ENCODE measurements around the gene VASH1.
"Not testable (repeated sequence)": the region's sequence is repeated elsewhere in the genome, so short reads cannot be mapped to it uniquely, and the experiment has no call there.

VASH1 gene

GRCh38 chr14:76761136-76761959, at the start of gene VASH1:
Gene VASH1, plus strand, starts transcription at chr14:76761468. Its CDS starts 1,354 bp downstream, at chr14:76762822.
- peak; percentile 64 for DNase-seq (ENCODE audit: low spot score)

GRCh38 chr14:76713121-76713520, 48.1 kb upstream of the VASH1 start:
- no peak for DNase-seq (ENCODE audit: low spot score)

GRCh38 chr14:76714470-76714869, 46.8 kb upstream of the VASH1 start:
- DNase-seq (ENCODE audit: low spot score) = no peak

GRCh38 chr14:76715101-76715500, 46.2 kb upstream of the VASH1 start:
- no peak for DNase-seq (ENCODE audit: low spot score)

GRCh38 chr14:76715511-76716081, 45.7 kb upstream of the VASH1 start:
- peak; percentile 57 for DNase-seq (ENCODE audit: low spot score)

- DNase-seq (ENCODE audit: low spot score) = no peak
Measured at GRCh38 chr14:76716285-76716684, 45.0 kb upstream of the VASH1 start.

- DNase-seq (ENCODE audit: low spot score) = no peak
Measured at GRCh38 chr14:76717508-76718290, 43.6 kb upstream of the VASH1 start.

- DNase-seq (ENCODE audit: low spot score) = no peak
Measured at GRCh38 chr14:76718306-76719040, 42.8 kb upstream of the VASH1 start.

GRCh38 chr14:76719666-76720065, 41.6 kb upstream of the VASH1 start:
- DNase-seq (ENCODE audit: low spot score) = no peak

- DNase-seq (ENCODE audit: low spot score) = peak; percentile 67
Measured at GRCh38 chr14:76720382-76720813, 40.9 kb upstream of the VASH1 start.

GRCh38 chr14:76721506-76721905, 39.8 kb upstream of the VASH1 start:
- not testable (repeated sequence) for DNase-seq (ENCODE audit: low spot score)

- DNase-seq (ENCODE audit: low spot score) = no peak
Measured at GRCh38 chr14:76724651-76725550, 36.4 kb upstream of the VASH1 start.

- DNase-seq (ENCODE audit: low spot score) = no peak
Measured at GRCh38 chr14:76726551-76726970, 34.7 kb upstream of the VASH1 start.

- DNase-seq (ENCODE audit: low spot score) = no peak
Measured at GRCh38 chr14:76727384-76727783, 33.9 kb upstream of the VASH1 start.

- no peak for DNase-seq (ENCODE audit: low spot score)
Measured at GRCh38 chr14:76727901-76728300, 33.4 kb upstream of the VASH1 start.

- DNase-seq (ENCODE audit: low spot score) = no peak
Measured at GRCh38 chr14:76729258-76729657, 32.0 kb upstream of the VASH1 start.

GRCh38 chr14:76729953-76730505, 31.2 kb upstream of the VASH1 start:
- DNase-seq (ENCODE audit: low spot score) = no peak

- not testable (repeated sequence) for DNase-seq (ENCODE audit: low spot score)
Measured at GRCh38 chr14:76734501-76734900, 26.8 kb upstream of the VASH1 start.

- DNase-seq (ENCODE audit: low spot score) = no peak
Measured at GRCh38 chr14:76736514-76736913, 24.8 kb upstream of the VASH1 start.

- DNase-seq (ENCODE audit: low spot score) = no peak
Measured at GRCh38 chr14:76741074-76741473, 20.2 kb upstream of the VASH1 start.

- no peak for DNase-seq (ENCODE audit: low spot score)
Measured at GRCh38 chr14:76742185-76742584, 19.1 kb upstream of the VASH1 start.

All from kidney capillary endothelial cell (primary cell).